HUES64 (cell line): Measurements from ENCODE around the gene EXOC6B.

Source experiments
- H3K27ac ChIP-seq: 2 replicates; pipeline ENCODE4 v1.7.0; 2013; ENCODE audit warnings: low read depth, low read length, inconsistent platforms
- H3K27me3 ChIP-seq: 2 replicates; pipeline ENCODE4 v1.6.1; 2013; ENCODE audit warnings: mild to moderate bottlenecking, low read length; ENCODE audit not compliant: insufficient read depth
- H3K36me3 ChIP-seq: 2 replicates; pipeline ENCODE4 v1.6.1; 2013; ENCODE audit warnings: mild to moderate bottlenecking, low read length; ENCODE audit not compliant: insufficient read depth
- H3K4me1 ChIP-seq: 2 replicates; pipeline ENCODE4 v1.6.1; 2013; ENCODE audit warnings: mild to moderate bottlenecking, low read length, moderate library complexity; ENCODE audit not compliant: insufficient read depth
- H3K4me3 ChIP-seq: 2 replicates; pipeline ENCODE4 v1.5.1; 2013; ENCODE audit warnings: mild to moderate bottlenecking, low read length, moderate library complexity
- H3K9ac ChIP-seq: 2 replicates; pipeline ENCODE4 v1.6.1; 2013; ENCODE audit warnings: mild to moderate bottlenecking, low read depth, low read length
- H3K9me3 ChIP-seq: 2 replicates; pipeline ENCODE4 v1.6.1; 2013; ENCODE audit warnings: low read depth, low read length; ENCODE audit not compliant: insufficient read depth
- WGBS: fragments of 150-250, 120-280 bp; methylation state at CpG from one replicate; pipeline ENCODE4 v1.1.7; 2013; ENCODE audit warnings: missing lambda C conversion rate; 5-methylcytosine and 5-hydroxymethylcytosine counted together

Gene EXOC6B

DNA sequence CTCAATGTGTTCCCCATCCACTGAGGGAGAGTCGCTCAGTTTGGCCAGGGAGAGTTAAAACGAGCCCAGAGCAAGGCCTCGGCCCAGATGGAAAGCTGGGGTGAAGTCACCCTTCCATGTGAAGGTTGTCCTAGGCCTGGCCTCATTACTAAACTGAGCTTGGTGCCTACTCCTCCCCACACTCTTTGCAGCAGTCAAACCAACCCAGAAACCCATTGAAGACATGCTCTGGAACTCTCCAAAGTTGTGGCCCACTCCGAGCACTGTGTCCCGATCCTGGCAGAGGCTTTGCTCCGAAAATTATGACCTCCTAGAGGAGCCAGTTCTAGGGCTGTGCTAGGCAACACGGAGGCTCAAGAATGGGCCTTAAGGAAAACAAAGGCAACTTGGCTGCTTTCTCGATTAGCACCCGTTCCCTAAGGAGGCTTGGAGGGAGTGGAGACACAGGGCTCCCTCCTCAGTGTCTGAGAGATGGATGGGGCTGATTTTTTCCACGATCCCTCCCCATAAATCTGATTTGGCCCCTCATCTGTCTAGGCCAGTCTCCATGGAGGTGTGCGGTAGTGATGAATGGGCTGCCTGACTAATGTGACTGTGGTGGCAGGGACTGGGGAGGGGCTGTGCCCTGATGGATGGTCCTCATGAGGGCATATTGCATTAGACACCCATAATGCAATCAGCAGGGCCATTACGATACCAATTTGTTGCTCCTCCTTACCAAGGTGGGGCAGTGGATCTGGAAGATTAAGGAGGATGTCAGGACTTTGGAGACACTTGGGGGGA, 666.4 kb downstream of the EXOC6B start:
- Histone ChIP-seq H3K4me3 (no peak overlapping the region), H3K27me3 (peaks cover 4% of the 10 kb centered on the region; the same call in 1 of the 2 replicates)
- 93% methylated on average over 12 of the region's 12 CpGs for WGBS

DNA sequence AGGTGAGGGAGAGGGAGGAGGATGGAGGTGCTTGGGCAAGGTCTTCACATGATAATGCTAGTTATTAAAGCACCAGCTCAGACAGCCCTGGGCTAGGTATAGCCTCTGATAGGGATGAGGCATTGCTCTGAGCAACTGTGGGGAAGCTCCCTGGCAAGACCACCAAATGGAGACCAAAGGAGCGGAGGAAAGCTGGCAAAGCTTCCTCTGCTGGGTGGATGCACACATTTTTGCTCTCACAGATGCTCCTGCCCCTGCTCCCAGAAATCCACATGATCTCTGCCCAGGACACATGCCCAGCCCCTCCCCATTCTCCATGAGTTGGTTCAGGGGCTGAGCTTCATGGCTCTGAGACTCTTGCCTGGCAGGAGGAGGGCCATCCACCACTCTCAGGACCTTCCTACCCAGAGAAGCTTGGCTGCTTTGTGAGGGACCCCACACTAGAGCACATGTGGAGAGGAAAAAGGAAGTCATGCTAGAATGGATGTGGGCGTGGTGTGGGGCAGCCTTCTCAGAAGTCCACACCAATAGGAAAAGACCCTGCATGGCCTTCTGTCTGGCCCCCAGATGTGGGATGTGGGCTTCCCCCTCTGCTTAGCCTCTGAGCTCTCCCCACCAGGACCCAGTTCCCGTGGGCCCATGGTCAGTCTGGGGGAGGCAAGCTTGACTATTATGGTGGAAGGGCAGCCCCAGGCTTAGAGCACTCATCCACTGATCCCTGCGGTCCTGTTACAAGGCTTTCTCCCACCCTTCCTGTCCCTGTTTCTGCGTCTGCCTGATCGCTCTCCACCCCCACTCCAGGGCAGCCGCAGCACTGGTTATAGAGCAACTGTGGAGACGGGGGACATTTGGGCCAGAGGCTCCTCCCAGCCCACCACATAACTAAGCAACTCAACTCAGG, 667.7 kb downstream of the EXOC6B start:
- no peak overlapping the region for H3K9ac ChIP-seq
- WGBS = 92% methylated on average over 8 of the region's 8 CpGs
- no peak overlapping the region for H3K27ac ChIP-seq
- no peak overlapping the region for H3K4me3 ChIP-seq
- H3K27me3 ChIP-seq = peaks cover 4% of the 10 kb centered on the region; the same call in 1 of the 2 replicates
- no peaks in the 10 kb centered on the region for H3K9me3 ChIP-seq
- H3K4me1 ChIP-seq = no peaks in the 10 kb centered on the region
- H3K36me3 ChIP-seq = no peaks in the 10 kb centered on the region

More for the DNA sequence above, 666.4 kb downstream of the EXOC6B start:
- no peak overlapping the region for H3K9ac ChIP-seq
- H3K36me3 ChIP-seq = no peaks in the 10 kb centered on the region
- H3K9me3 ChIP-seq = no peaks in the 10 kb centered on the region
- H3K27ac ChIP-seq = no peak overlapping the region
- H3K4me1 ChIP-seq = no peaks in the 10 kb centered on the region

DNA sequence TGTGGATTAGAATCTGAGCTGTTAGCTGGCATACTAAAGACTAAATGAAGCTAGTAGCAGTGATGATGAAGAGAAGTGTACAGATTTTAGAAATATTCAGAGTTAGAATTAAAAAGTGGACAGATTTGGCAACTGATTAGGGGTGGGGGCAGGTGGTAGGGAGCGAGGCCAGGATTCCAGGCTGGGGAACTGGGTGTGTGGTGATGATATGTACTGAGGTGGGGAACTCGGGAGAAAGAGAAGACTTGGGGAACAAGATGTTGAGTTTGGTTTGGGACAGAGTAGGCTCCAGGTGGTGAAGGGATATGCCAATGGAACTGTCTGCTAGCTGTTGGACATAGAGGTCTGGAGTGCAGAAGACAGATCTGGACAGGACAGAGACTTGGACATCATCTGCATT, 669.0 kb downstream of the EXOC6B start:
- no peak overlapping the region for H3K27ac ChIP-seq
- H3K9me3 ChIP-seq = no peaks in the 10 kb centered on the region
- no peaks in the 10 kb centered on the region for H3K4me1 ChIP-seq
- H3K4me3 ChIP-seq = no peak overlapping the region
- H3K27me3 ChIP-seq = peaks cover 5% of the 10 kb centered on the region
- H3K9ac ChIP-seq = no peak overlapping the region
- no peaks in the 10 kb centered on the region for H3K36me3 ChIP-seq
- 92% methylated on average over 2 of the region's 2 CpGs for WGBS

DNA sequence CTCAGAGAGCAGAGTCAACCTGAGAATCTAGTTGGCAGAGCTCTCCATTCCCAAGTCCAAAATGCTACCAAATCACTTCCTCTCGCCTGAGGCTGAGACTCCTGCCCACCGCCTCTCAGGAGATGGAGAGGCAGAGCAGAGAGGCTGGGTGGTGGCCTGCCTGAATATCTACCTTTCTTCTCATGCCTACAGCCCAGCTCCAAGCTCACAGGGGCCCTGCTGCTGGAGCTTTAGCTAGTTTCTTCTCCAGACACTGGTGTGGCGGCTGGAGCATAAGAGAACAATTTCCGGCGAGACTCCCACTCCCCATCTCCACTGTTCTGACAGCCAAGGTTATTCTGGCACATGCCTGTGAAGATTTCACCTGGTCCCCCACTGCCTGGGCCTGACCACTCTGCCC, 670.1 kb downstream of the EXOC6B start:
- no peak overlapping the region for H3K9ac ChIP-seq
- WGBS = 92% methylated on average over 5 of the region's 5 CpGs
- no peak overlapping the region for H3K4me3 ChIP-seq
- no peaks in the 10 kb centered on the region for H3K9me3 ChIP-seq
- H3K36me3 ChIP-seq = no peaks in the 10 kb centered on the region
- no peak overlapping the region for H3K27ac ChIP-seq
- no peaks in the 10 kb centered on the region for H3K4me1 ChIP-seq
- peaks cover 16% of the 10 kb centered on the region for H3K27me3 ChIP-seq

DNA sequence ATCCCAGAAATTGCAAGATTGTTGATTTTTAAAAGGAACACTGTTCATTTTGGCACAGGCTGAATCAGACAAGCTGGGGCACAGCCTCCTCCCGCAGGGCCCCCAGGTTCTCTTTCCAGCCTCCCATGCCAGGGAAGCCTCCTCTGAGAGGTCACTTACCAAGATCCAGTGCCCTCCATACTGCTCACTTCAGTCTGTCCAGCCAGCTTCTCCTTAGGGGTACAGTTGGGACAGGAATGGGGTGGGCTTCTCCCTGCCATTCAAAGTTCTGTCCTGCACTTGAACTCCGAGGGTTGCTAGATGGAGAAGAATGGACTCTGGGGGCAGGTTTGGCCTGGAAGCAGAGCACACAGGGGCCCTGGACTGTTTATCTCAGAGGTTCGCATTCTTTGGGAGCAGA, 670.7 kb downstream of the EXOC6B start:
- Histone ChIP-seq H3K9ac (no peak overlapping the region), H3K4me1 (peaks cover 1% of the 10 kb centered on the region; the same call in 1 of the 2 replicates), H3K27me3 (peaks cover 22% of the 10 kb centered on the region), H3K36me3 (no peaks in the 10 kb centered on the region), H3K4me3 (no peak overlapping the region), H3K27ac (no peak overlapping the region), H3K9me3 (no peaks in the 10 kb centered on the region)
- 93% methylated on average over 3 of the region's 3 CpGs for WGBS

DNA sequence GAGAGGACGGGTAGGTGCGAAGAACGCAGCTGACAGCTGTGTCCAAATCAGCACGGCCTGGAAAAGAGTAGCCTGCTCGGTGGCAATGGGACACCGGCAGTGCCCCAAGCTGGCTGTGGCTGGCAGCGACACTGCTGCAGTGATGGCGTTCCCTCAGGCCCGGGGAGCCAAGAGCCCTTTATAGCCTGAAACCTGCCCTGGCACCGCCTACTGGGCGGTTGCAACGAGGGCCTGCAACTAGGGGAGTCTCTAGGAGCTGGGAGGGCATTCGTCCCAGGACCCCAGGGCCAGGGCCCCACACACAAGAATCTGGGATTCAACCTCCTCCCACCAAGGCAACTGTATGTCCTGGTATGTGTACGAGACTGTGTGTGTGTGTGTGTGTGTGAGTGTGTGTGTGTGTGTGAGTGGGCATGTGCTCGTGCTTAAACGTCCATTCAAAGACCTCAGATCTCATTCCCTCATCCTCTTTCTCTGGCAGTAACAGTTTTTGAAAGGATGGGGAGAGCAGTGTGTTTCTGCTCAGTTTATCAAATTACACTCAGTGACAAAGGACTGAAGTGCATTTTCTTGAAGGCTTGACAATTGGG, 671.4 kb downstream of the EXOC6B start:
- Histone ChIP-seq H3K4me1 (peaks cover 6% of the 10 kb centered on the region), H3K36me3 (no peaks in the 10 kb centered on the region), H3K27ac (no peak overlapping the region), H3K4me3 (no peak overlapping the region), H3K9me3 (no peaks in the 10 kb centered on the region), H3K27me3 (peaks cover 29% of the 10 kb centered on the region), H3K9ac (no peak overlapping the region)
- 88% methylated on average over 12 of the region's 16 CpGs for WGBS

DNA sequence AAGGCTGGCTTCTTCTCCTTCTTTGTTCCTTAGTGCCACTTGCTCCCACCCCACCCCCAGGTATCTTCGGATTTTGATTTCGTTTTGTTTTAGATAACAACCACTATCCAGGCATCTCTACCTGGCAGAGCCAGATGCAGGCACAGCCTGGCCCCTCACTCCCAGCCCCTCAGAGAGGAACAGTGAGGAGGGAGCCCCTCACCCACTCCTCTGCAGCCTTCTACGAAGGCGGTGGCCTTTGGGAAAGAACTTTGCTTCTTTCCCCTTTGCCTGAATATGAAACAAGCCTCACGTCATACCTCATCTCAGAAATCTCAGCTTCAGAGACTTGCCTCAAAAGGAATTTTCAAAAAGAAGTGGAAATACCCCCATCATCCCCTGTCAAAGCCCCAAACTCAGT, 671.9 kb downstream of the EXOC6B start:
- Histone ChIP-seq H3K36me3 (no peaks in the 10 kb centered on the region), H3K4me1 (peaks cover 6% of the 10 kb centered on the region), H3K9me3 (no peaks in the 10 kb centered on the region), H3K9ac (no peak overlapping the region), H3K27ac (no peak overlapping the region), H3K27me3 (peaks cover 34% of the 10 kb centered on the region), H3K4me3 (no peak overlapping the region)
- WGBS = 90% methylated on average over 5 of the region's 5 CpGs

DNA sequence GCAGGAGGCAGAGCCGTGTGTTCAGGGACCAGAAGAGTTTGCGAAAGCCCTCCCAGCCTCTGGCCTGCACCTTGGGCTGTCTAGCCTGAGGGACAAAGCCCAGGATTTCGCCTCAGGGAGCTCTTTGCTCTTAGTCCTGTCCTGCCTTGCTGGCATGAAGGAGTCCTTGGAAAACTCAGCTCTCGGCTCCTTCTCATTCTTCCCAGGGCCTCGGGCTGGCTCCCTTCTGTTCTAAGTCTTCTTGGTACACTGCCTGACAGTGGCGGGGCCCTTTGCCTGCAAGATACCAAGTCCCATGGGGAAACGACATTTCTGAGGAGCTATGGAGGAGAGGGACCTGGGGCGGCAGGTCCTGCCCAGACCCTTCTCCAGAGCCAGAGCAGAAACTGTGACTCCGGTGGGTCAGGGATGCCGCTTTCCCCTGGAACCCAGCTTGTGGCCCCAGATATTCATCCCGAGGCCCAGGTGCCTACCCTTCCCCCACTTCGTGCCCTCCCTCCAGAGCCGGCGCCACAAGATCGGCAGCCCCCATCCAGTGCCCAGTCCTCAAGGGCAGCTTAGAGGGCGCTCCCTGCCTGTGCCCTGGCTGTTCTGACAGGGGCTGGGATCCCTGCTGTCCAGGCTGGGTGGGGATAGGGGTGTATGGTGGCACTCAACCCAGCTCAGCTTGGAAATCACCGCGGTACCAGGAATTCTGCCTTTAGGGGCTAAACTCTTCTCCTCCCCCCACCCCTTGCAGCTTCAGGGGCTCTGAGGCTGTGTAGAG, 672.6 kb downstream of the EXOC6B start:
- Histone ChIP-seq H3K4me3 (no peak overlapping the region), H3K27ac (no peak overlapping the region), H3K4me1 (peaks cover 6% of the 10 kb centered on the region), H3K9me3 (no peaks in the 10 kb centered on the region), H3K27me3 (peaks cover 39% of the 10 kb centered on the region), H3K36me3 (no peaks in the 10 kb centered on the region), H3K9ac (no peak overlapping the region)
- WGBS = 89% methylated on average over 18 of the region's 18 CpGs

DNA sequence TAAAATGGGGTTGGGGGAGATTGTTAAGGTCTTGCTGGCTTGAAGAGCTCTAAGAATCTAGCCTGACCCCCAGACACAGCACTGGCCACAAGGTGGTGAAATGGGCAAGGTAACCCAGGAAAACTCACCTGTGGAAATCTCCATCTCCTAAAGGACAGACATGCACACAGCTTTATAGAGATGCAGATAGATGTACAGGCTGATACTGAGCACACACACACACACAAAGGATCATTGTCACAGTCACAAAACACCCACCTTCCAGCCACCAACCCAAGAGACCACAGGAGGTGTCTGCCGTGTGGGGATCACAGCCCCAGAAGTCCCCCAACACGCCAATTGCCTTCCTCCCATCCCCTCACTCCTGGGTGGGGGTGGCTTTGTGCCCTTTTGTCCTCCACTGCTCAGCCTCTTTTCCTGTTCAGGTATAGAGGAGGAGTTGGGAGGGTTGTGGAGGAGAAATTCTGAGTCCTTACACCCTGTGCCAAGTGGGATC, 674.9 kb downstream of the EXOC6B start:
- Histone ChIP-seq H3K27me3 (peaks cover 58% of the 10 kb centered on the region), H3K9ac (no peak overlapping the region), H3K4me1 (peaks cover 10% of the 10 kb centered on the region), H3K9me3 (no peaks in the 10 kb centered on the region), H3K4me3 (no peak overlapping the region), H3K27ac (no peak overlapping the region), H3K36me3 (no peaks in the 10 kb centered on the region)
- 100% methylated on average over 1 of the region's 2 CpGs for WGBS

DNA sequence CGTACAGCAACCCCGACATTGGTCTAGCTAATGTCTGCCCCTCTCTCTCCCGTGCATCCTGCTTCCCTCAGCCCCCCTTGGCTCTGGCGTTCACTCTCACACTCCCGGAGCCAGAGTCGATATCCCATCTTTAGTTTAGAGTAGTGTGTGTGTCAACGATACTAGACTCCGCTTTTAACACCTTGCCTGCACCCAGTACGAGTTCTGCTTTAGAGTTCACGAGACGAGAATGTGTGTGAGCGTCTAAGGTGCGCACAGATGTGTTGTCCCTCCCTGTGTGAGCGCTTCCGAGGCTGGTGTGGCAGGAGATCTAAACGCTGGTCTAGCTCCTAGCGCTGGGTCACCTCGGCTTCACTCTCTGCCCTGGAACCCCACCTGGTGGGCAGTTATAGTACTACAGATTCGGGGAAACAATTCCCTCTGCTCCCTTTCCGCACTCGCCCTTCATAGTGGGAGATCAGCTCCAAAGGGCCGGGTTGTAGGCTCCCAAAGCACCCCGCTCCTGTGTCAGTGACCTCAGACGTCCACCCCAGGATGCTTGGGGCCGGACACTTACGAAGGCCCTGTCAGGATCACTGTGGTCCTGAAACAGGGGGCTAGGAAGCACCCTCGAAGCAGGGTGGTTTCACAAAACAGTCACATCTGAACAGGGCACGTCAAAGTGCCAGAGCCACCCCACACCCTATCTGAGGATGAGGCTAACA, 675.5 kb downstream of the EXOC6B start:
- H3K9me3 ChIP-seq = no peaks in the 10 kb centered on the region

More for the DNA sequence above, 675.5 kb downstream of the EXOC6B start:
- H3K27ac ChIP-seq = no peak overlapping the region
- peaks cover 64% of the 10 kb centered on the region for H3K27me3 ChIP-seq
- H3K36me3 ChIP-seq = no peaks in the 10 kb centered on the region
- H3K9ac ChIP-seq = no peak overlapping the region
- peak overlapping the region; percentile 60 for H3K4me3 ChIP-seq
- H3K4me1 ChIP-seq = peaks cover 10% of the 10 kb centered on the region
- 9% methylated on average over 27 of the region's 28 CpGs for WGBS
